SK-N-MC (cell line): Measurements from ENCODE around the gene ARFRP1.

ENCODE experiments used
- EZH2 ChIP-seq: fragments of 200-600 bp; sonication (generic); IDR thresholded peaks from one replicate; pipeline ENCODE4 v1.6.1; 2017; ENCODE audit warnings: antibody characterized with exemption
- FOXP2 ChIP-seq: optimal IDR thresholded peaks from 2 replicates; pipeline ENCODE3; 2011; ENCODE audit warnings: mild to moderate bottlenecking, moderate library complexity; ENCODE audit not compliant: insufficient read depth; ENCODE audit errors: extremely low read length, control extremely low read depth
- POLR2AphosphoS5 ChIP-seq: IDR thresholded peaks from 2 replicates; pipeline ENCODE4 v1.6.1; 2012; ENCODE audit warnings: mild to moderate bottlenecking, low read depth, low read length, borderline replicate concordance

DNA sequence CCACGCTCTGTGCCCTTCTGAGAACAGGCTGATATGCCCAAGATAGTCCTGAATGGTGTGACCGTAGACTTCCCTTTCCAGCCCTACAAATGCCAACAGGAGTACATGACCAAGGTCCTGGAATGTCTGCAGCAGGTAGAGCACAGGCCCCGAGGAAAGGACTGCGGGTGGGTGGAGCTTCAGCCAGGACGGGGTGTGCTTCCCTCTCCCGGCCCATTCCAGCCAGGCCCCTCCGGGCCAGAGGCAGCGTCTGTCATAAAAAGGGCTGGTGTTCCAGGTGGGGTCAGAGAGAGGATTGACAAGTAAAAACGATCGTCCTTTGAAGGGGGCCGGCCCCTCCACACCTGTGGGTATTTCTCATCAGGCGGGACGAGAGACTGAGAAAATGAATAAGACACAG is 48.4 kb downstream of the ARFRP1 start:
- no peak for TF ChIP-seq FOXP2
- TF ChIP-seq POLR2AphosphoS5: no peak
- TF ChIP-seq EZH2: no peak
